ENCODE measurements around the gene HERC3.

DNA sequence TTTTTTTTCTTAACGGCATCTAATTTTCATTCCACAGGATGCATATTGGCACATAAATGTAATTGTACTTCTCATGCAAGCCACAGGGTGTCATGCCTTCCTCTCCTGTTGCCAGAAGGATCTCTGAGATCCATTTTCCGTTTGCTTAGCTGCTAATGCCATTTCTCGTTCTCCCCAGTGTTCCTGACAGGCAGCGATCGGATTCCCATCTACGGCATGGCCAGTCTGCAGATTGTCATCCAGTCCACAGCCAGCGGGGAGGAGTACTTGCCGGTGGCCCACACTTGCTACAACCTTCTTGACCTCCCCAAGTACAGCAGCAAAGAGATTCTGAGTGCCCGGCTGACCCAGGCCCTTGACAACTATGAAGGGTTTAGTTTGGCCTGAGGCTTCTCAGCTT is 114.3 kb downstream of the HERC3 start:
- TF ChIP-seq, protein P1, sequence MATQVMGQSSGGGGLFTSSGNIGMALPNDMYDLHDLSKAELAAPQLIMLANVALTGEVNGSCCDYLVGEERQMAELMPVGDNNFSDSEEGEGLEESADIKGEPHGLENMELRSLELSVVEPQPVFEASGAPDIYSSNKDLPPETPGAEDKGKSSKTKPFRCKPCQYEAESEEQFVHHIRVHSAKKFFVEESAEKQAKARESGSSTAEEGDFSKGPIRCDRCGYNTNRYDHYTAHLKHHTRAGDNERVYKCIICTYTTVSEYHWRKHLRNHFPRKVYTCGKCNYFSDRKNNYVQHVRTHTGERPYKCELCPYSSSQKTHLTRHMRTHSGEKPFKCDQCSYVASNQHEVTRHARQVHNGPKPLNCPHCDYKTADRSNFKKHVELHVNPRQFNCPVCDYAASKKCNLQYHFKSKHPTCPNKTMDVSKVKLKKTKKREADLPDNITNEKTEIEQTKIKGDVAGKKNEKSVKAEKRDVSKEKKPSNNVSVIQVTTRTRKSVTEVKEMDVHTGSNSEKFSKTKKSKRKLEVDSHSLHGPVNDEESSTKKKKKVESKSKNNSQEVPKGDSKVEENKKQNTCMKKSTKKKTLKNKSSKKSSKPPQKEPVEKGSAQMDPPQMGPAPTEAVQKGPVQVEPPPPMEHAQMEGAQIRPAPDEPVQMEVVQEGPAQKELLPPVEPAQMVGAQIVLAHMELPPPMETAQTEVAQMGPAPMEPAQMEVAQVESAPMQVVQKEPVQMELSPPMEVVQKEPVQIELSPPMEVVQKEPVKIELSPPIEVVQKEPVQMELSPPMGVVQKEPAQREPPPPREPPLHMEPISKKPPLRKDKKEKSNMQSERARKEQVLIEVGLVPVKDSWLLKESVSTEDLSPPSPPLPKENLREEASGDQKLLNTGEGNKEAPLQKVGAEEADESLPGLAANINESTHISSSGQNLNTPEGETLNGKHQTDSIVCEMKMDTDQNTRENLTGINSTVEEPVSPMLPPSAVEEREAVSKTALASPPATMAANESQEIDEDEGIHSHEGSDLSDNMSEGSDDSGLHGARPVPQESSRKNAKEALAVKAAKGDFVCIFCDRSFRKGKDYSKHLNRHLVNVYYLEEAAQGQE (IDR thresholded peaks at IDR 0.05): no peak
- TF ChIP-seq, protein P2, sequence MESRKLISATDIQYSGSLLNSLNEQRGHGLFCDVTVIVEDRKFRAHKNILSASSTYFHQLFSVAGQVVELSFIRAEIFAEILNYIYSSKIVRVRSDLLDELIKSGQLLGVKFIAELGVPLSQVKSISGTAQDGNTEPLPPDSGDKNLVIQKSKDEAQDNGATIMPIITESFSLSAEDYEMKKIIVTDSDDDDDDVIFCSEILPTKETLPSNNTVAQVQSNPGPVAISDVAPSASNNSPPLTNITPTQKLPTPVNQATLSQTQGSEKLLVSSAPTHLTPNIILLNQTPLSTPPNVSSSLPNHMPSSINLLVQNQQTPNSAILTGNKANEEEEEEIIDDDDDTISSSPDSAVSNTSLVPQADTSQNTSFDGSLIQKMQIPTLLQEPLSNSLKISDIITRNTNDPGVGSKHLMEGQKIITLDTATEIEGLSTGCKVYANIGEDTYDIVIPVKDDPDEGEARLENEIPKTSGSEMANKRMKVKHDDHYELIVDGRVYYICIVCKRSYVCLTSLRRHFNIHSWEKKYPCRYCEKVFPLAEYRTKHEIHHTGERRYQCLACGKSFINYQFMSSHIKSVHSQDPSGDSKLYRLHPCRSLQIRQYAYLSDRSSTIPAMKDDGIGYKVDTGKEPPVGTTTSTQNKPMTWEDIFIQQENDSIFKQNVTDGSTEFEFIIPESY (IDR thresholded peaks at IDR 0.05): no peak
- TF ChIP-seq, protein P3, sequence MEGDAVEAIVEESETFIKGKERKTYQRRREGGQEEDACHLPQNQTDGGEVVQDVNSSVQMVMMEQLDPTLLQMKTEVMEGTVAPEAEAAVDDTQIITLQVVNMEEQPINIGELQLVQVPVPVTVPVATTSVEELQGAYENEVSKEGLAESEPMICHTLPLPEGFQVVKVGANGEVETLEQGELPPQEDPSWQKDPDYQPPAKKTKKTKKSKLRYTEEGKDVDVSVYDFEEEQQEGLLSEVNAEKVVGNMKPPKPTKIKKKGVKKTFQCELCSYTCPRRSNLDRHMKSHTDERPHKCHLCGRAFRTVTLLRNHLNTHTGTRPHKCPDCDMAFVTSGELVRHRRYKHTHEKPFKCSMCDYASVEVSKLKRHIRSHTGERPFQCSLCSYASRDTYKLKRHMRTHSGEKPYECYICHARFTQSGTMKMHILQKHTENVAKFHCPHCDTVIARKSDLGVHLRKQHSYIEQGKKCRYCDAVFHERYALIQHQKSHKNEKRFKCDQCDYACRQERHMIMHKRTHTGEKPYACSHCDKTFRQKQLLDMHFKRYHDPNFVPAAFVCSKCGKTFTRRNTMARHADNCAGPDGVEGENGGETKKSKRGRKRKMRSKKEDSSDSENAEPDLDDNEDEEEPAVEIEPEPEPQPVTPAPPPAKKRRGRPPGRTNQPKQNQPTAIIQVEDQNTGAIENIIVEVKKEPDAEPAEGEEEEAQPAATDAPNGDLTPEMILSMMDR (IDR thresholded peaks at IDR 0.05; ENCODE audit: low read depth, low read length, missing input control): peak; percentile 83

Data from liver (tissue), 2 donors.